ENCODE results near the gene CPTP.

CPTP gene

GRCh38 chr1:1345860-1346500 is 21.4 kb downstream of the CPTP start:
- Histone ChIP-seq H2BK15ac (ENCODE audit: low read depth, poor library complexity, severe bottlenecking) (no peak overlapping the region), H3K9me3 (ENCODE audit: control insufficient read depth, low read length) (no peaks in the 10 kb centered on the region), H3K27me3 (ENCODE audit: control insufficient read depth in 1 of 2, insufficient read depth in 1 of 2, low read length in 2 of 2) (no peaks in the 10 kb centered on the region), H3K9ac (ENCODE audit: low read length) (peak overlapping the region; percentile 89), H3K36me3 (ENCODE audit: control insufficient read depth in 1 of 2, insufficient read depth in 2 of 2, low read depth in 1 of 2, low read length in 2 of 2) (peaks cover 11 to 44% of the 10 kb centered on the region in 2 experiments), H3K23ac (ENCODE audit: low read length in 2 of 2) (peak overlapping the region in 1 of 2 experiments; percentile 53), H2AK5ac (ENCODE audit: low read length, severe bottlenecking) (peak overlapping the region; percentile 65), H2BK120ac (ENCODE audit: low read depth, low read length) (no peak overlapping the region), H3K14ac (ENCODE audit: low read length in 2 of 2) (peak overlapping the region in 1 of 2 experiments; percentile 71), H3K4me2 (ENCODE audit: low read length, poor library complexity, severe bottlenecking) (no peak overlapping the region), H3K18ac (ENCODE audit: low read depth in 1 of 2, low read length in 2 of 2) (no peak overlapping the region), H3K79me1 (replicated peaks; ENCODE audit: low read length, poor library complexity, severe bottlenecking) (peaks cover 21% of the 10 kb centered on the region), H2AFZ (ENCODE audit: low read depth, low read length) (no peak overlapping the region), H3K4ac (ENCODE audit: low read depth in 1 of 2, low read length in 2 of 2) (peak overlapping the region in 1 of 2 experiments; percentile 35), H2BK12ac (ENCODE audit: low read length in 2 of 2) (no peak overlapping the region), H4K8ac (ENCODE audit: low read length) (no peak overlapping the region), H3K4me3 (ENCODE audit: insufficient read depth in 1 of 2, low read depth in 1 of 2, low read length in 2 of 2) (peak overlapping the region in 1 of 2 experiments; percentile 91), H4K91ac (ENCODE audit: low read length) (peak overlapping the region; percentile 78), H3K4me1 (ENCODE audit: control insufficient read depth, insufficient read depth, low read depth, low read length) (peaks cover 67% of the 10 kb centered on the region), H2BK5ac (ENCODE audit: low read depth, low read length, poor library complexity, severe bottlenecking) (no peak overlapping the region), H3K27ac (ENCODE audit: low read length, poor library complexity, severe bottlenecking) (no peak overlapping the region)
- WGBS = 95% methylated on average over 11 of the region's 12 CpGs
- no peak for DNase-seq

- peak overlapping the region in 1 of 2 experiments; percentile 91 for H3K4me3 ChIP-seq (ENCODE audit: insufficient read depth in 1 of 2, low read depth in 1 of 2, low read length in 2 of 2)
- H4K8ac ChIP-seq (ENCODE audit: low read length) = no peak overlapping the region
- H3K27me3 ChIP-seq (ENCODE audit: control insufficient read depth in 1 of 2, insufficient read depth in 1 of 2, low read length in 2 of 2) = no peaks in the 10 kb centered on the region
- peak overlapping the region in 1 of 2 experiments; percentile 53 for H3K23ac ChIP-seq (ENCODE audit: low read length in 2 of 2)
- peaks cover 67% of the 10 kb centered on the region for H3K4me1 ChIP-seq (ENCODE audit: control insufficient read depth, insufficient read depth, low read depth, low read length)
- peaks cover 5 to 40% of the 10 kb centered on the region in 2 experiments for H3K36me3 ChIP-seq (ENCODE audit: control insufficient read depth in 1 of 2, insufficient read depth in 2 of 2, low read depth in 1 of 2, low read length in 2 of 2)
- H3K4me2 ChIP-seq (ENCODE audit: low read length, poor library complexity, severe bottlenecking) = no peak overlapping the region
- no peaks in the 10 kb centered on the region for H3K9me3 ChIP-seq (ENCODE audit: control insufficient read depth, low read length)
- H3K4ac ChIP-seq (ENCODE audit: low read depth in 1 of 2, low read length in 2 of 2) = peak overlapping the region in 1 of 2 experiments; percentile 35
- H3K27ac ChIP-seq (ENCODE audit: low read length, poor library complexity, severe bottlenecking) = no peak overlapping the region
- H2BK5ac ChIP-seq (ENCODE audit: low read depth, low read length, poor library complexity, severe bottlenecking) = no peak overlapping the region
- H2BK120ac ChIP-seq (ENCODE audit: low read depth, low read length) = no peak overlapping the region
- H4K91ac ChIP-seq (ENCODE audit: low read length) = peak overlapping the region; percentile 79
- H3K79me1 ChIP-seq (replicated peaks; ENCODE audit: low read length, poor library complexity, severe bottlenecking) = peaks cover 17% of the 10 kb centered on the region
- WGBS = 97% methylated on average over 10 of the region's 10 CpGs
- no peak overlapping the region for H2AK5ac ChIP-seq (ENCODE audit: low read length, severe bottlenecking)
- H3K14ac ChIP-seq (ENCODE audit: low read length in 2 of 2) = peak overlapping the region in 1 of 2 experiments; percentile 76
- peak overlapping the region in 1 of 2 experiments; percentile 85 for H2BK12ac ChIP-seq (ENCODE audit: low read length in 2 of 2)
- DNase-seq = no peak
- peak overlapping the region; percentile 89 for H3K9ac ChIP-seq (ENCODE audit: low read length)
- H2BK15ac ChIP-seq (ENCODE audit: low read depth, poor library complexity, severe bottlenecking) = no peak overlapping the region
- no peak overlapping the region for H2AFZ ChIP-seq (ENCODE audit: low read depth, low read length)
- no peak overlapping the region for H3K18ac ChIP-seq (ENCODE audit: low read depth in 1 of 2, low read length in 2 of 2)
These were observed 21.9 kb downstream of the CPTP start for GRCh38 chr1:1346501-1346890.

GRCh38 chr1:1347026-1347595 is 22.5 kb downstream of the CPTP start:
- H3K23ac ChIP-seq (ENCODE audit: low read length in 2 of 2) = no peak overlapping the region
- H3K27ac ChIP-seq (ENCODE audit: low read length, poor library complexity, severe bottlenecking) = no peak overlapping the region
- H3K79me1 ChIP-seq (replicated peaks; ENCODE audit: low read length, poor library complexity, severe bottlenecking) = peaks cover 15% of the 10 kb centered on the region
- H2BK5ac ChIP-seq (ENCODE audit: low read depth, low read length, poor library complexity, severe bottlenecking) = no peak overlapping the region
- no peaks in the 10 kb centered on the region for H3K27me3 ChIP-seq (ENCODE audit: control insufficient read depth in 1 of 2, insufficient read depth in 1 of 2, low read length in 2 of 2)
- H2BK120ac ChIP-seq (ENCODE audit: low read depth, low read length) = no peak overlapping the region
- no peak overlapping the region for H2AK5ac ChIP-seq (ENCODE audit: low read length, severe bottlenecking)
- H4K91ac ChIP-seq (ENCODE audit: low read length) = no peak overlapping the region
- WGBS = 91% methylated on average over 10 of the region's 10 CpGs
- no peaks in the 10 kb centered on the region for H3K9me3 ChIP-seq (ENCODE audit: control insufficient read depth, low read length)
- DNase-seq = no peak
- H3K18ac ChIP-seq (ENCODE audit: low read depth in 1 of 2, low read length in 2 of 2) = peak overlapping the region in 1 of 2 experiments; percentile 16
- peak overlapping the region; percentile 96 for H3K4me2 ChIP-seq (ENCODE audit: low read length, poor library complexity, severe bottlenecking)
- peak overlapping the region in 1 of 2 experiments; percentile 91 for H3K4me3 ChIP-seq (ENCODE audit: insufficient read depth in 1 of 2, low read depth in 1 of 2, low read length in 2 of 2)
- H2BK15ac ChIP-seq (ENCODE audit: low read depth, poor library complexity, severe bottlenecking) = no peak overlapping the region
- H3K14ac ChIP-seq (ENCODE audit: low read length in 2 of 2) = no peak overlapping the region
- no peak overlapping the region for H2AFZ ChIP-seq (ENCODE audit: low read depth, low read length)
- H3K36me3 ChIP-seq (ENCODE audit: control insufficient read depth in 1 of 2, insufficient read depth in 2 of 2, low read depth in 1 of 2, low read length in 2 of 2) = peaks cover 5 to 37% of the 10 kb centered on the region in 2 experiments
- peak overlapping the region in 1 of 2 experiments; percentile 2 for H2BK12ac ChIP-seq (ENCODE audit: low read length in 2 of 2)
- no peak overlapping the region for H3K4ac ChIP-seq (ENCODE audit: low read depth in 1 of 2, low read length in 2 of 2)
- peaks cover 70% of the 10 kb centered on the region for H3K4me1 ChIP-seq (ENCODE audit: control insufficient read depth, insufficient read depth, low read depth, low read length)
- H3K9ac ChIP-seq (ENCODE audit: low read length) = peak overlapping the region; percentile 89
- H4K8ac ChIP-seq (ENCODE audit: low read length) = no peak overlapping the region

- peak overlapping the region; percentile 75 for H3K27ac ChIP-seq (ENCODE audit: low read length, poor library complexity, severe bottlenecking)
- H3K9me3 ChIP-seq (ENCODE audit: control insufficient read depth, low read length) = no peaks in the 10 kb centered on the region
- H2BK12ac ChIP-seq (ENCODE audit: low read length in 2 of 2) = peak overlapping the region; percentile 8 to 12
- H3K9ac ChIP-seq (ENCODE audit: low read length) = peak overlapping the region; percentile 89
- H3K36me3 ChIP-seq (ENCODE audit: control insufficient read depth in 1 of 2, insufficient read depth in 2 of 2, low read depth in 1 of 2, low read length in 2 of 2) = peaks cover 13 to 37% of the 10 kb centered on the region in 2 experiments
- H3K14ac ChIP-seq (ENCODE audit: low read length in 2 of 2) = peak overlapping the region in 1 of 2 experiments; percentile 99
- no peak overlapping the region for H2AFZ ChIP-seq (ENCODE audit: low read depth, low read length)
- DNase-seq = peak; percentile 48
- peak overlapping the region; percentile 38 for H2BK15ac ChIP-seq (ENCODE audit: low read depth, poor library complexity, severe bottlenecking)
- H2BK5ac ChIP-seq (ENCODE audit: low read depth, low read length, poor library complexity, severe bottlenecking) = no peak overlapping the region
- H4K91ac ChIP-seq (ENCODE audit: low read length) = peak overlapping the region; percentile 41
- no peaks in the 10 kb centered on the region for H3K27me3 ChIP-seq (ENCODE audit: control insufficient read depth in 1 of 2, insufficient read depth in 1 of 2, low read length in 2 of 2)
- H2AK5ac ChIP-seq (ENCODE audit: low read length, severe bottlenecking) = peak overlapping the region; percentile 47
- H3K79me1 ChIP-seq (replicated peaks; ENCODE audit: low read length, poor library complexity, severe bottlenecking) = peaks cover 9% of the 10 kb centered on the region
- H4K8ac ChIP-seq (ENCODE audit: low read length) = peak overlapping the region; percentile 76
- no peak overlapping the region for H2BK120ac ChIP-seq (ENCODE audit: low read depth, low read length)
- peak overlapping the region; percentile 84 to 91 for H3K4me3 ChIP-seq (ENCODE audit: insufficient read depth in 1 of 2, low read depth in 1 of 2, low read length in 2 of 2)
- peak overlapping the region in 1 of 2 experiments; percentile 93 for H3K18ac ChIP-seq (ENCODE audit: low read depth in 1 of 2, low read length in 2 of 2)
- peak overlapping the region in 1 of 2 experiments; percentile 87 for H3K23ac ChIP-seq (ENCODE audit: low read length in 2 of 2)
- peak overlapping the region; percentile 96 for H3K4me2 ChIP-seq (ENCODE audit: low read length, poor library complexity, severe bottlenecking)
- WGBS = 18% methylated on average over 25 of the region's 26 CpGs
- peak overlapping the region; percentile 25 to 91 for H3K4ac ChIP-seq (ENCODE audit: low read depth in 1 of 2, low read length in 2 of 2)
- H3K4me1 ChIP-seq (ENCODE audit: control insufficient read depth, insufficient read depth, low read depth, low read length) = peaks cover 71% of the 10 kb centered on the region
These were observed 23.2 kb downstream of the CPTP start for GRCh38 chr1:1347663-1348419.
